Panc1 (cell line): Measurements from ENCODE around the gene SERINC3. TPM values are rescaled to one million over a fixed set of nuclear protein-coding genes. Genes with fewer than 3 reads are reported as not detected.

Source experiments
- ATAC-seq: fragments of 200-7000 bp; cut with Tn5 transposase; 2 replicates; pipeline ENCODE4 v1.9.1; 2020; ENCODE audit warnings: mild to moderate bottlenecking, moderate library complexity
- BruUV-seq: library from RNA; stranded (reverse); fragments of 400-500 nt; replicated peaks from 2 replicates; lab custom pipeline; 2021; lab: Mats Ljungman, UMichigan
- CTCF ChIA-PET: fragments of 300-600 bp; sonication (Branson Sonifier 250); formaldehyde crosslinking; loops from one replicate; lab custom pipeline; 2022; ENCODE audit warnings: antibody characterized with exemption; lab: Charles Lee
- POLR2A ChIA-PET: fragments of 300-600 bp; sonication (Branson Sonifier 250); formaldehyde crosslinking; loops from one replicate; lab custom pipeline; 2022; ENCODE audit warnings: antibody characterized with exemption; lab: Charles Lee
- DNase-seq: peaks from one replicate; pipeline ENCODE4 v3.0.0-alpha.2; 2010; ENCODE audit warnings: low read depth, low spot score
- H3K27ac ChIP-seq: 2 replicates; pipeline ENCODE4 v1.5.1; 2011; ENCODE audit warnings: mild to moderate bottlenecking, low read length, inconsistent platforms
- H3K27me3 ChIP-seq: fragments of 200-500 bp; sonication (Bioruptor generic); 2 replicates; pipeline ENCODE4 v1.6.0; 2014; ENCODE audit warnings: low read length, inconsistent platforms; ENCODE audit not compliant: control insufficient read depth, insufficient read depth
- H3K36me3 ChIP-seq: fragments of 200-500 bp; sonication (Bioruptor generic); 2 replicates; pipeline ENCODE4 v1.5.1; 2014; ENCODE audit warnings: inconsistent platforms, mild to moderate bottlenecking, low read length, moderate library complexity; ENCODE audit not compliant: control insufficient read depth, insufficient read depth
- H3K4me1 ChIP-seq: 2 replicates; pipeline ENCODE4 v1.5.1; 2011; ENCODE audit warnings: inconsistent platforms, mild to moderate bottlenecking, low read length, moderate library complexity; ENCODE audit not compliant: control insufficient read depth, insufficient read depth
- H3K4me3 ChIP-seq, 2 experiments: 2 replicates each; pipeline ENCODE4 v1.5.1; 2011 to 2012; ENCODE audit warnings: low read depth in 2 of 2, low read length in 2 of 2, mild to moderate bottlenecking in 2 of 2, inconsistent platforms in 1 of 2, moderate library complexity in 1 of 2
- H3K9me3 ChIP-seq: fragments of 200-500 bp; sonication (Bioruptor generic); 2 replicates; pipeline ENCODE4 v1.5.1; 2014; ENCODE audit warnings: low read depth, mild to moderate bottlenecking, inconsistent platforms, low read length, moderate library complexity; ENCODE audit not compliant: control insufficient read depth, insufficient read depth
- POLR2AphosphoS5 ChIP-seq: IDR thresholded peaks from 2 replicates; pipeline ENCODE4 v1.6.1; 2012; ENCODE audit warnings: mild to moderate bottlenecking, low read depth, low read length, moderate library complexity
- SIN3A ChIP-seq: IDR thresholded peaks from 2 replicates; pipeline ENCODE4 v1.6.1; 2012; ENCODE audit warnings: low read depth, mild to moderate bottlenecking, low read length, moderate library complexity, borderline replicate concordance; ENCODE audit not compliant: insufficient read depth
- TCF7L2 ChIP-seq: IDR thresholded peaks from 2 replicates; pipeline ENCODE4 v1.6.1; 2011; ENCODE audit warnings: mild to moderate bottlenecking, low read depth, low read length, inconsistent platforms
- in situ Hi-C: cut with HindIII; loops from 2 replicates; pipeline ENCODE4 v1.10.0; 2016; ENCODE audit warnings: low sequenced_read_pairs, low pct_unique_long_range_greater_than_20kb
- intact Hi-C: fragments of 100-400 bp; cut with micrococcal nuclease; formaldehyde crosslinking; loops from one replicate; pipeline ENCODE4 v1.10.0; 2022; ENCODE audit not compliant: unreplicated experiment
- total RNA-seq: library from RNA; stranded (reverse); gene quantifications from one replicate; pipeline ENCODE4 v1.2.1, GENCODE V29; 2021; ENCODE audit not compliant: unreplicated experiment
- TF ChIP-seq, protein P1 (sequence below), 2 experiments: IDR thresholded peaks; 2 replicates each; pipeline ENCODE4 v1.6.1; 2011 to 2012; ENCODE audit warnings: low read depth in 2 of 2, control low read depth in 1 of 2, low read length in 1 of 2, mild to moderate bottlenecking in 1 of 2, moderate library complexity in 1 of 2; ENCODE audit not compliant: insufficient read depth in 1 of 2
- TF ChIP-seq, protein P2 (sequence below): fragments of 450-650 bp; IDR thresholded peaks from 2 replicates; pipeline ENCODE4 v1.5.1; 2017; ENCODE audit warnings: mild to moderate bottlenecking

SERINC3 gene
- total RNA-seq, 1 experiment from 2014 or later, result 76.4 TPM

DNA sequence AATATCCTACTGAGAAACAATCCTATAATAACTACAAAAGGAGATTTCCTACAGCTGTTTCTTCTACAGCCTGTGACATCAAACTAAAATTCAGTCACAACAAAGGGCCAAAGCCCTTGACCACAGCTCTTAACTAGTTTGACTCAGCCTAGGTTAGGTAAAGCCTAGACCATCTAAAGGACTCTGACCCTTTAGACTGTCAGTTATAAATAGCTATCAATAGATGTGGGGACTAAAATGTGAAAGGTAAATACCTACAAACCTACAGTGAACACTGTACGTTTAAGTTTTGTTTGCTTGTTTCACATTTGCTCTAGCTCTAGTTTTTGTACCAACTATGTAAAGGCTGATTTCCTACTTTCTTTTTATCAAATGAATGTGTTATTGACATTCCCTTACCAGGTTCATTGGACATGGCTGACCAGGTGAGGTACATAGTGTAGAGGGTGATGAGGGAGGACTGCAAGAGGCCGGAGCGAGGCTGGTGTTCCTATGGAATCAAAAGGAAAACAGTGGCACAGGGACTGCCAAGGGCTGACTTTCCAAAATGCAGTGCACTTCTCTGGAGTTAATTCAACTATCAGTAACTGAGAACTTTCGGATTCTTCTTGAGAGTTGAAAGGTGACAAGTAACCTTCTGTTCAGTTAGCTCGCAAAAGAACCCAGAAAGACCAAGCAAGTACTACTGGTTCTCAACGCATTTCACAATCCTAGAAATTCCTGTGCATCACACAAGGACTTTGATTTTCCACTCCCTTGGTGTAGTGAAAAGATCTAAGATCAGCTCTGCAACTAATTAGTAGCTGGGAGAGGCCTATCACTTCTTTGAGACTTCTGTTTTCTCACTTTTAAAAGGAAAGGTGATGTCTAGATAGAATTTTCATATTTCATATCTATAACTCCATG lies 17.2 kb downstream of the SERINC3 start:
- ChIA-PET POLR2A (interaction anchor here (1.0 kb wide), 1 partner anchor 9 kb away, joined by 3 read pairs; no protein-coding TSS in a partner anchor), CTCF (no interaction called here)
- ATAC-seq (no peak), DNase-seq (no peak)
- Histone ChIP-seq H3K4me3 (no peak overlapping the region), H3K27ac (no peak overlapping the region), H3K9me3 (no peaks in the 10 kb centered on the region), H3K36me3 (peaks cover 30% of the 10 kb centered on the region), H3K4me1 (no peaks in the 10 kb centered on the region), H3K27me3 (no peaks in the 10 kb centered on the region)
- in situ Hi-C loops (no loop called here), intact Hi-C loops (no loop called here)
- TF ChIP-seq SIN3A (no peak), POLR2AphosphoS5 (no peak), TCF7L2 (no peak)
- TF ChIP-seq, protein P1, sequence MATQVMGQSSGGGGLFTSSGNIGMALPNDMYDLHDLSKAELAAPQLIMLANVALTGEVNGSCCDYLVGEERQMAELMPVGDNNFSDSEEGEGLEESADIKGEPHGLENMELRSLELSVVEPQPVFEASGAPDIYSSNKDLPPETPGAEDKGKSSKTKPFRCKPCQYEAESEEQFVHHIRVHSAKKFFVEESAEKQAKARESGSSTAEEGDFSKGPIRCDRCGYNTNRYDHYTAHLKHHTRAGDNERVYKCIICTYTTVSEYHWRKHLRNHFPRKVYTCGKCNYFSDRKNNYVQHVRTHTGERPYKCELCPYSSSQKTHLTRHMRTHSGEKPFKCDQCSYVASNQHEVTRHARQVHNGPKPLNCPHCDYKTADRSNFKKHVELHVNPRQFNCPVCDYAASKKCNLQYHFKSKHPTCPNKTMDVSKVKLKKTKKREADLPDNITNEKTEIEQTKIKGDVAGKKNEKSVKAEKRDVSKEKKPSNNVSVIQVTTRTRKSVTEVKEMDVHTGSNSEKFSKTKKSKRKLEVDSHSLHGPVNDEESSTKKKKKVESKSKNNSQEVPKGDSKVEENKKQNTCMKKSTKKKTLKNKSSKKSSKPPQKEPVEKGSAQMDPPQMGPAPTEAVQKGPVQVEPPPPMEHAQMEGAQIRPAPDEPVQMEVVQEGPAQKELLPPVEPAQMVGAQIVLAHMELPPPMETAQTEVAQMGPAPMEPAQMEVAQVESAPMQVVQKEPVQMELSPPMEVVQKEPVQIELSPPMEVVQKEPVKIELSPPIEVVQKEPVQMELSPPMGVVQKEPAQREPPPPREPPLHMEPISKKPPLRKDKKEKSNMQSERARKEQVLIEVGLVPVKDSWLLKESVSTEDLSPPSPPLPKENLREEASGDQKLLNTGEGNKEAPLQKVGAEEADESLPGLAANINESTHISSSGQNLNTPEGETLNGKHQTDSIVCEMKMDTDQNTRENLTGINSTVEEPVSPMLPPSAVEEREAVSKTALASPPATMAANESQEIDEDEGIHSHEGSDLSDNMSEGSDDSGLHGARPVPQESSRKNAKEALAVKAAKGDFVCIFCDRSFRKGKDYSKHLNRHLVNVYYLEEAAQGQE (IDR thresholded peaks at IDR 0.05; ENCODE audit: insufficient read depth in 1 of 2, low read depth in 2 of 2, low read length in 1 of 2), result no peak
- TF ChIP-seq, protein P2, sequence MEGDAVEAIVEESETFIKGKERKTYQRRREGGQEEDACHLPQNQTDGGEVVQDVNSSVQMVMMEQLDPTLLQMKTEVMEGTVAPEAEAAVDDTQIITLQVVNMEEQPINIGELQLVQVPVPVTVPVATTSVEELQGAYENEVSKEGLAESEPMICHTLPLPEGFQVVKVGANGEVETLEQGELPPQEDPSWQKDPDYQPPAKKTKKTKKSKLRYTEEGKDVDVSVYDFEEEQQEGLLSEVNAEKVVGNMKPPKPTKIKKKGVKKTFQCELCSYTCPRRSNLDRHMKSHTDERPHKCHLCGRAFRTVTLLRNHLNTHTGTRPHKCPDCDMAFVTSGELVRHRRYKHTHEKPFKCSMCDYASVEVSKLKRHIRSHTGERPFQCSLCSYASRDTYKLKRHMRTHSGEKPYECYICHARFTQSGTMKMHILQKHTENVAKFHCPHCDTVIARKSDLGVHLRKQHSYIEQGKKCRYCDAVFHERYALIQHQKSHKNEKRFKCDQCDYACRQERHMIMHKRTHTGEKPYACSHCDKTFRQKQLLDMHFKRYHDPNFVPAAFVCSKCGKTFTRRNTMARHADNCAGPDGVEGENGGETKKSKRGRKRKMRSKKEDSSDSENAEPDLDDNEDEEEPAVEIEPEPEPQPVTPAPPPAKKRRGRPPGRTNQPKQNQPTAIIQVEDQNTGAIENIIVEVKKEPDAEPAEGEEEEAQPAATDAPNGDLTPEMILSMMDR, result no peak
- no TSS peak for BruUV-seq

DNA sequence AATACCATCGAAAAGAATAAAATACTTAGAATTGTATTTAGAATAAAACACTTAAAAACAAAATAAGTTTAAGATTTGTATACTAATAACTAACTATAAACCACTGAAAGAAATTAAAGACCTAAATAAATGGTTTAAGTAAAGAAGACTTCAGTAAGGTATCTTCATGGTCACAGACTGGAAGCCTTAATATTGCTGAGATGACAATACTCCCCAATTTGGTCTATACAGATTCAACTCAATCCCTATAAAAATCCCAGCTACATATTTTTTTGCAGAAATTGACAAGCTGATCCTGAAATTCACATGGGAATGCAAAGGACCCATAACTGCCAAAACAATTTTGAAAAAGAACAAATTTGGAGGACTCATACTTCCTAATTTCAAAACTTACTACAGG lies 18.9 kb downstream of the SERINC3 start:
- DNase-seq, result no peak
- no TSS peak for BruUV-seq
- TF ChIP-seq, protein P1 (IDR thresholded peaks at IDR 0.05; ENCODE audit: insufficient read depth in 1 of 2, low read depth in 2 of 2, low read length in 1 of 2), result no peak
- TF ChIP-seq POLR2AphosphoS5, result no peak
- TF ChIP-seq TCF7L2, result no peak
- TF ChIP-seq, protein P2, result no peak
- TF ChIP-seq SIN3A, result no peak
- no peak for ATAC-seq
- intact Hi-C loops (no loop called here), in situ Hi-C loops (no loop called here)
- H3K4me3 ChIP-seq, result no peak overlapping the region
- no peaks in the 10 kb centered on the region for H3K9me3 ChIP-seq
- peaks cover 20% of the 10 kb centered on the region for H3K36me3 ChIP-seq
- H3K27me3 ChIP-seq, result no peaks in the 10 kb centered on the region
- no peaks in the 10 kb centered on the region for H3K4me1 ChIP-seq
- no peak overlapping the region for H3K27ac ChIP-seq
- ChIA-PET CTCF (interaction anchor here (0.6 kb wide), 1 partner anchor 108 kb away, joined by 3 read pairs; no protein-coding TSS in a partner anchor), POLR2A (no interaction called here)
